Progenitor cell of endocrine pancreas (in vitro differentiated cells): ENCODE measurements around the gene ZNF708. TPM values are rescaled to one million over a fixed set of nuclear protein-coding genes. Genes with fewer than 3 reads are reported as not detected.

Source experiments
- DNase-seq: peaks from one replicate; pipeline ENCODE4 v3.0.0; 2021; ENCODE audit warnings: low spot score; ENCODE audit not compliant: unreplicated experiment
- H3K27ac Mint-ChIP-seq: 2 replicates; pipeline ENCODE4 v1.8.0; 2021; ENCODE audit warnings: mild to moderate bottlenecking, moderate library complexity, mixed read lengths
- H3K27me3 Mint-ChIP-seq: 2 replicates; pipeline ENCODE4 v1.8.0; 2021; ENCODE audit warnings: mixed read lengths
- H3K36me3 Mint-ChIP-seq: 2 replicates; pipeline ENCODE4 v1.8.0; 2022; ENCODE audit warnings: mixed read lengths; ENCODE audit not compliant: insufficient read depth
- H3K4me1 Mint-ChIP-seq: 2 replicates; pipeline ENCODE4 v1.8.0; 2021; ENCODE audit warnings: low read depth, mixed read lengths
- H3K4me3 Mint-ChIP-seq: 2 replicates; pipeline ENCODE4 v1.8.0; 2021; ENCODE audit warnings: low read depth, mild to moderate bottlenecking, moderate library complexity, mixed read lengths
- H3K9me3 Mint-ChIP-seq: 2 replicates; pipeline ENCODE4 v1.8.0; 2021; ENCODE audit warnings: low read depth, mixed read lengths
- CTCF ChIP-seq: fragments of 200-600 bp; sonication (generic); IDR thresholded peaks from one replicate; pipeline ENCODE4 v1.5.0; 2021; ENCODE audit warnings: antibody characterized with exemption, mild to moderate bottlenecking; ENCODE audit not compliant: unreplicated experiment
- total RNA-seq: library from RNA; stranded (reverse); gene quantifications from 2 replicates; pipeline ENCODE4 v1.2.1, GENCODE V29; 2021

The ZNF708 gene
- total RNA-seq, 1 donor from 2014 or later = 35.1 TPM

- Mint-ChIP-seq H3K9me3 (peaks cover 30% of the 10 kb centered on the region), H3K27ac (no peak overlapping the region), H3K27me3 (no peaks in the 10 kb centered on the region)
Observed at GRCh38 chr19:21335721-21336120, 6.5 kb upstream of the ZNF708 start.

GRCh38 chr19:21328406-21328805, 804 bp downstream of the ZNF708 start:
- Mint-ChIP-seq H3K4me1 (peaks cover 15% of the 10 kb centered on the region), H3K27me3 (no peaks in the 10 kb centered on the region), H3K9me3 (peaks cover 14% of the 10 kb centered on the region), H3K36me3 (peaks cover 29% of the 10 kb centered on the region), H3K4me3 (peak overlapping the region; percentile 96), H3K27ac (peak overlapping the region; percentile 100)
- no peak for DNase-seq
- TF ChIP-seq CTCF = no peak

More at GRCh38 chr19:21335721-21336120, 6.5 kb upstream of the ZNF708 start:
- TF ChIP-seq CTCF = no peak
- peaks cover 2% of the 10 kb centered on the region for H3K36me3 Mint-ChIP-seq
- H3K4me1 Mint-ChIP-seq = no peaks in the 10 kb centered on the region
- DNase-seq = no peak
- H3K4me3 Mint-ChIP-seq = no peak overlapping the region

- H3K4me1 Mint-ChIP-seq = peaks cover 30% of the 10 kb centered on the region
- peaks cover 32% of the 10 kb centered on the region for H3K36me3 Mint-ChIP-seq
- peaks cover 14% of the 10 kb centered on the region for H3K9me3 Mint-ChIP-seq
- peak overlapping the region; percentile 80 for H3K27ac Mint-ChIP-seq
- no peaks in the 10 kb centered on the region for H3K27me3 Mint-ChIP-seq
- DNase-seq = no peak
- peak overlapping the region; percentile 52 for H3K4me3 Mint-ChIP-seq
- TF ChIP-seq CTCF = no peak
Observed at GRCh38 chr19:21326169-21326568, 3.0 kb downstream of the ZNF708 start.

GRCh38 chr19:21323000-21323399, 6.2 kb downstream of the ZNF708 start:
- peaks cover 31% of the 10 kb centered on the region for H3K36me3 Mint-ChIP-seq
- no peaks in the 10 kb centered on the region for H3K27me3 Mint-ChIP-seq
- H3K4me3 Mint-ChIP-seq = no peak overlapping the region
- no peak for DNase-seq
- peaks cover 34% of the 10 kb centered on the region for H3K4me1 Mint-ChIP-seq
- TF ChIP-seq CTCF = no peak
- peaks cover 14% of the 10 kb centered on the region for H3K9me3 Mint-ChIP-seq
- H3K27ac Mint-ChIP-seq = peak overlapping the region; percentile 84

GRCh38 chr19:21322528-21322927, 6.7 kb downstream of the ZNF708 start:
- no peaks in the 10 kb centered on the region for H3K27me3 Mint-ChIP-seq
- TF ChIP-seq CTCF = no peak
- peak overlapping the region; percentile 84 for H3K27ac Mint-ChIP-seq
- H3K4me3 Mint-ChIP-seq = no peak overlapping the region
- H3K9me3 Mint-ChIP-seq = peaks cover 14% of the 10 kb centered on the region
- no peak for DNase-seq
- H3K36me3 Mint-ChIP-seq = peaks cover 27% of the 10 kb centered on the region
- H3K4me1 Mint-ChIP-seq = peaks cover 33% of the 10 kb centered on the region
